Stimulated activated CD4-positive, alpha-beta T cell treated with anti-CD3 and anti-CD28 coated beads, Interleukin-4, amount 100 ng/mL, for 4 hours (primary cell): ENCODE results near the gene OPRD1.
A peak's percentile ranks its signal among the peaks of the same experiment; 100 is the strongest.

Experiments used
- DNase-seq, 2 experiments: peaks; one replicate each; pipeline ENCODE4 v3.0.0-alpha.2; 2020

Gene OPRD1

DNA sequence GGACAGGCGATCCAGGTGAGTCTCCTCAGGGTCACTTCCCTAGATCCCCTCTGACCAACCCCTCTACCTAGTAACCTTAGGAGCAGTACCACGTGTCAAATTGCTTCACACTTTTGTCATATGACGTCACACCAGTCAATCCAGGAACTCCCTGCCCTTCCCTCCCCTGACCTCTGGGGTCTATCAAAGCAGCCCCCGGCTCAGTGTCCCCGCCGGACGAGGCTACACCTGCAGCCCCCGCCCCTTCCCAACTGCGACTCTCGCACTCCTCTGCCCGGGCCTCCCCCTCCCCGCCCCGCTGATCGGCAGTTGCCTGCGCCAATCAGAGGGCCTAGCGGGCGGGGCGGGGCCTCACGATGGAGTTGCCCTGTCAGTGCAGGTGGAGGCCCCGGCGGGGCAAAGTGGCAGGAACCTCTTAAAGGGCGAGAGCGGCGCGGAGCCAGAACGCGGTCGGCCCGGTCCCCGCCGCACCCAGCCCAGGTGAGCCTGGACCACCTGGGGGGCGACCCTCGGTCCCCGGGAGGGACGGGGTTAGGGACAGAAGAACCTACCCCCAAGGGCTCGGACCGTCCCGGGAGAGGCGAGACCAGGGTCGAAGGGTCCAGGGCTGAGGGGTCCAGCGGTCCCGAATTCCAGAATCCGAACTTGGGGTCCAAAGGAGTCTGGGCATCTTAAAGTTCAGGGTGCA is 74.9 kb downstream of the OPRD1 start:
- DNase-seq, result peak; percentile 89 to 91

- peak; percentile 29 to 39 for DNase-seq
These were observed 75.5 kb downstream of the OPRD1 start for GRCh38 chr1:28887419-28887834.

DNA sequence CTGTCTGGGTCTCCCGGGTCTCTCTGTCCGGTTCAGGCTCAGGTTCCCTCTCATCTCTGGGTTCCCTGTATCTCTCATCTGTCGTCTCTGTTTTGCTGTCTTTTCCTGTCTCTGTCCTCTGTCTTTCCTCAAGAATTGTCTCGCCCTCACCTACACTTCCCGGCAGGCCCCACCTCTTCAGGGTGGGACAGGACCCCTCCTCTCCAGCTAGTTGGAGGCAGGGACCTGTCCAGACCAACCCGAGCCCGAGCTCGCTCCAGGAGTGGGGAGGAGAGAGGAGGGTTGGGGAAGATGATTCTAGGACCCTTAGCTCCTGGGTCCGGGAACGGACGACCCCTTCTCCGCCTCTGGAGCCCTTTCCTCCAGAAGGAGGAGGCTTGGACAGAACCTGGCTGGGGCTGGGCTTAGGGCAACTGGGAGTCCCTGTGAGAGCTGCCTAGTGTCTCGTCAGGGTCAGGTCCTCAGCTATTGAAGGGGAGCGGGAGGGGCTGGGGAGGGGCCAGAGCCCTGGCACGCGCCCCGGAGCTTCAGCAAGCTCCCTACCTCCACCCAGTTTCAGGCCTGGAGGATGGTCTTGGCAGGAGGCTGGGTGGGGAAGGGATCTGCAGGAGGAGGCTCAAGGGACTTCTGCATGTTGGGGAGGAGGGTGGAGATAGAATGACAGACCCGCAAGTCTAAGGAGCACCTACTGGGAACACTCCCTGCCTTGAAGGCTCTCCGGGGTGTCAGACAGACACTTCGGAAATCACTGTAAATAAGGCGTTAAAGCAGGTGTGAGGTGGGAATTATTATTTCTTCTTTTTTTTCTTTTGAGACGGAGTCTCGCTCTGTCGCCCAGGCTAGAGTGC is 76.1 kb downstream of the OPRD1 start:
- DNase-seq, result no peak

GRCh38 chr1:28888915-28889314 is 76.9 kb downstream of the OPRD1 start:
- DNase-seq, result no peak

- no peak for DNase-seq
These were observed 77.4 kb downstream of the OPRD1 start for GRCh38 chr1:28889357-28889756.

- DNase-seq, result no peak
These were observed 78.5 kb downstream of the OPRD1 start for GRCh38 chr1:28890435-28890834.

DNA sequence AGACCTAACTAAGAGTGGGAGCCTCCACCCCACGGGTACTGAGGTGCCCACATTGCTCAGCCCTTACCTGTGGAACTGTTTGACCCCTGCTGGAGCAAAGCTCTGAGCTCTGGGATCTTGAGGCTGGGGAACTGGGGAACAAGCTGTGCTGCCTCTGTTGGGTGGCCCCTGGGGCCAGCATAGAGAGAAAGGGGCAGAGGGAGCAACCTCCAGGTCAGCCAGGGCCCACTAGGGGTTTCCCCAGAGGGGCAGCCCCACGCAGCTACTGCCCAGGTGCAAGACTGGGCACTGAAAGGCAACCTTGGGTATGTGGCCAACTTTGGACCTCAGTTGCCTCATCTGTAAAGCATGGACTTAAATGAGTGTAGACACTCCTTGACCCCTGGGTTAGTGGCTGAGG is 78.9 kb downstream of the OPRD1 start:
- DNase-seq, result no peak

GRCh38 chr1:28891256-28891655 is 79.3 kb downstream of the OPRD1 start:
- DNase-seq, result no peak

- no peak for DNase-seq
These were observed 81.6 kb downstream of the OPRD1 start for GRCh38 chr1:28893403-28894102.

GRCh38 chr1:28894785-28895184 is 82.8 kb downstream of the OPRD1 start:
- no peak for DNase-seq

GRCh38 chr1:28895896-28896608 is 84.1 kb downstream of the OPRD1 start:
- DNase-seq, result no peak

DNA sequence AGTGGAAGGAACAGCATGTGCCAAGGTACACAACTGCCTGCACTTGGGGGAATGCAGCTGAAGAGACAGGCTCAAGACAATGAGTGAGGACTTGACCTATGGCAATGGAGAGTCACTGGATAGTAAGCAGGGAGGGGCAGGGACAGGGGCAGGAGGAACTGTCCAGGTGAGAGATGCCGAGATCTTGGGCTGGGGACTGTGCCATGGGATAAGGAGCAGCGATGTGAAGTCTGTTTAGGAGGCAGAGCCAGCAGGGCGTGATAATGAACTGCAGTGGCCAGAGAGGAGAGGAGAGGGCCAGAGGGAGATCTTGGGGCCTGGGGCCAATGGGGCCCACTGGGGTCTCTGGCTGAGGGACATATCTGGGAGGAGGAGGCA is 84.6 kb downstream of the OPRD1 start:
- no peak for DNase-seq

GRCh38 chr1:28897789-28898188 is 85.8 kb downstream of the OPRD1 start:
- no peak for DNase-seq

DNA sequence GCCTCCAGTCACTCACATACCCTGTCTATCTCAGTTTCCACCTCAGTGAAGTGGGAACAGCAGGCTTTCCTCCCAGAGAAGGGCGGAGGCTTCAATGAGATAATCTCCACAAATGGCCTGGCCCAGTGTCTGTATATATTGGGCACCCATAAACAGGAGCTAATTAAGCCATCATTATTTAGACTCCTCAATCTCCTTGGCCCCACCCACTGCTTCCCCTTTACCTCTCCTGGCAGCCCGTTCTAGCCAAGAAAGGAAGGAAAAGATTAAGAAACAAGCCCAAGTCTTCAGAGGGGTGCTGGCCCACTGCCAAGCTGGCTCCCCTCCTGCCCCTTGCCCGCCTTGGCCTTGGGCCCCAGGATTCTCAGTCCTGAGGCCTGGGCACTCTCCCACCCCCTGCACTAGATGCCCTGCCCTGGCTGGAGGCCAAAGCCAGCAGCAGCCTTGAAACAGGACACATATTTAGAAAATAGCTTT is 86.5 kb downstream of the OPRD1 start:
- no peak for DNase-seq

DNA sequence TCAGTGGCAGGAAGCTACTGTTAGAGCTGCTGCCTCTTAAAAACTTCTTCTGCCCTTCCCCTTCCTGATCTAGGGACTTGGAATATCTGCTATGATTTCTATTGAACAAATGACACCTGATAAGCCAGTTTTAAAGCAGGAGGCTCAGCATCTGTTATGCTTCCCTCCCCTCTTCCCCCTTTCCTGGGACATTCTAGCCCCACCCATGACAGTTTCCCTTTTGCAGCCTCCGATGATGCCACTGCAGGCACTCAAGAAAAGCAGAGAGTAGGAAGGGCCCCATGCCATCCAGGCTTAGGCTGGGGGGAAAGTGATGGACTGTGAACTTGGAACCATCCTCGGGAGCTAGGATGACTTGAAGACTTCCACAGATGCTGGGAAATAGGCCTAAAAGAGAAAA is 87.3 kb downstream of the OPRD1 start:
- DNase-seq, result no peak

- DNase-seq, result no peak
These were observed 88.6 kb downstream of the OPRD1 start for GRCh38 chr1:28900562-28900961.

GRCh38 chr1:28902738-28903137 is 90.8 kb downstream of the OPRD1 start:
- no peak for DNase-seq

DNA sequence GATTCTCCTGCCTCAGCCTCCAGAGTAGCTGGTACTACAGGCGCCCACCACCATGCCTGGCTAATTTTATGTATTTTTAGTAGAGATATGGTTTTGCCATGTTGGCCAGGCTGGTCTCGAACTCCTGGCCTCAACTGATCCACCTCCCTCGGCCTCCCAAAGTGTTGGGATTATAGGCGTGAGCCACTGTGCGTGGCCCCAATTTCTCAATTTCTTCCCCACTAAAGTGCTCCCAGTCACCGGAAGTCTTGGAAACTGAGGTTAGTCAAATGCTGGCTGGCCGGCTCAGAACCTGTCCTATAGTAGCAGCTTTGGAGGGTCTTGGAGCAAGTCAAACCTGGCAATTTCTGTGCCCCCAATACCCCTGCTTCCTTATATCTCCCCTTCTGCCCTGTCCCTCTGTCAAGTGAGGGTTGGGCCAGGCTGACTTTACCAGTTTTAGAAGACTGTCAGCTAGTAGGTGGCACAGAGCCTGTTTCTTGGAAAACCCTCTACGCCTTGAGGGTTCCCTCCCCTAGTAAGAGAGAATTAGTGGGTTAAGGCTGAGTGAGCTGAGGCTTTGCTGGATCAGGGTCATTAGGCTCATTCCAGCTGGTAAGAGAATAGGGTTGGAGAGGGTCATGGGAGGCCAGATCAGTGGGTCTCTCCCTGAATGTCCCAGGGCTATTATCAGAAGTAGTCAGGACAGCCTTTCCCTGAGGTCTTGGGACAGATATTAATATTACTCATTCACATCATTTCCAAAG is 94.1 kb downstream of the OPRD1 start:
- DNase-seq, result no peak

GRCh38 chr1:28909198-28909597 is 97.2 kb downstream of the OPRD1 start:
- DNase-seq, result no peak

- no peak for DNase-seq
These were observed 98.6 kb downstream of the OPRD1 start for GRCh38 chr1:28910379-28911115.

DNA sequence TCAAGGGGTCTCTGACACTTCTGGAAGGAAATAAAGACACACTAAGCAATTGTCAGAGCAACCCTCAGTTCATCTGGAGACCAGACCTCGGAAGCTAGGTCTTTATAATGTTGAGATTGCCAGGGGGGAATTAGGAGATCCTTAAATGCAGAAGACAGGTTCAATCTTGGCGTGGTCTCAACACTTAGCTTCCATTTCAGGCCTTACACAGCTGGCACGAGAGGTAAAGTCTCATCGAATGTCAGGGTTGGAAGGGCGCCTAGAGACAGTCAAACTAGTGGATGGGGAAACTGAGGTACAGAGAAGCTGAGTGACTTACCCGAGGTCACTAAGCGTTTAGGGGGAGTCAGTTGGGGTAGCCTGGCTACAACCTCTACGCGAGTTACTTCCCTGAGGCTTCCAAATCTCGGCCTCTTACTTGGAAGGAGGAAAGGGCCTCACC is 101.8 kb downstream of the OPRD1 start:
- no peak for DNase-seq
